Measurements from ENCODE around the gene LPP.

- TF ChIP-seq, protein P1, sequence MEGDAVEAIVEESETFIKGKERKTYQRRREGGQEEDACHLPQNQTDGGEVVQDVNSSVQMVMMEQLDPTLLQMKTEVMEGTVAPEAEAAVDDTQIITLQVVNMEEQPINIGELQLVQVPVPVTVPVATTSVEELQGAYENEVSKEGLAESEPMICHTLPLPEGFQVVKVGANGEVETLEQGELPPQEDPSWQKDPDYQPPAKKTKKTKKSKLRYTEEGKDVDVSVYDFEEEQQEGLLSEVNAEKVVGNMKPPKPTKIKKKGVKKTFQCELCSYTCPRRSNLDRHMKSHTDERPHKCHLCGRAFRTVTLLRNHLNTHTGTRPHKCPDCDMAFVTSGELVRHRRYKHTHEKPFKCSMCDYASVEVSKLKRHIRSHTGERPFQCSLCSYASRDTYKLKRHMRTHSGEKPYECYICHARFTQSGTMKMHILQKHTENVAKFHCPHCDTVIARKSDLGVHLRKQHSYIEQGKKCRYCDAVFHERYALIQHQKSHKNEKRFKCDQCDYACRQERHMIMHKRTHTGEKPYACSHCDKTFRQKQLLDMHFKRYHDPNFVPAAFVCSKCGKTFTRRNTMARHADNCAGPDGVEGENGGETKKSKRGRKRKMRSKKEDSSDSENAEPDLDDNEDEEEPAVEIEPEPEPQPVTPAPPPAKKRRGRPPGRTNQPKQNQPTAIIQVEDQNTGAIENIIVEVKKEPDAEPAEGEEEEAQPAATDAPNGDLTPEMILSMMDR (IDR thresholded peaks at IDR 0.05; ENCODE audit: insufficient read depth, low read length): no peak
- TF ChIP-seq POLR2AphosphoS5 (IDR thresholded peaks at IDR 0.05; ENCODE audit: low read depth): no peak
These were observed 573.1 kb downstream of the LPP start for GRCh38 chr3:188727052-188727451.
